ENCODE measurements around the gene LACTB.

Gene LACTB

DNA sequence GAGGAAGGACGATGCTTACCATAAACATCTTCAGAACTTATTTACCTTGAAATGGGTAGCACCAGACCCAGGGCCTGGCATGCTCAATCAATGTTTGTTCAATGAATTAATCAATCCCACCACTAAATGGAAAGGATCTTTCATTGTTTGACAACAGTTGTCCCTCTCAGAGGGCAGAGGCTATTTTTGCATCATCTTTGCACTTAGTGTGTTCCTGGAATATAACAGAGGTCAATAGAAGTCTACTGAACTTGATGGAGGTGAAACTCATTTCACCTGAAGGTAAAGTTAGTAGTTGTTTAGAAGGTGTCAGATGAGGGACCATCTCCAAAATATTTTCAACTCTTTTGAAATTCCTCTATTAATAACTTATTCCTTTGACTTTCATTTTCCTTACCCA lies 36.9 kb upstream of the LACTB start:
- TF ChIP-seq CTCF (IDR thresholded peaks at IDR 0.05; ENCODE audit: poor library complexity, severe bottlenecking), result no peak

GRCh38 chr15:63085289-63085688 lies 36.4 kb upstream of the LACTB start:
- no peaks in the 10 kb centered on the region for H3K36me3 ChIP-seq (ENCODE audit: low read depth)
- no peak for TF ChIP-seq CTCF (IDR thresholded peaks at IDR 0.05; ENCODE audit: poor library complexity, severe bottlenecking)
- no peaks in the 10 kb centered on the region for H3K9me3 ChIP-seq (ENCODE audit: severe bottlenecking)
- H3K27ac ChIP-seq (ENCODE audit: poor library complexity, severe bottlenecking), result no peak overlapping the region
- no peak for DNase-seq (ENCODE audit: low spot score)
- H3K4me3 ChIP-seq (ENCODE audit: severe bottlenecking), result no peak overlapping the region
- no peak for ATAC-seq (ENCODE audit: low read depth)
- H3K27me3 ChIP-seq (ENCODE audit: insufficient read depth, poor library complexity, severe bottlenecking), result no peaks in the 10 kb centered on the region
- peaks cover 6% of the 10 kb centered on the region for H3K4me1 ChIP-seq (ENCODE audit: insufficient read depth, poor library complexity, severe bottlenecking)

More for the DNA sequence above, 36.9 kb upstream of the LACTB start:
- no peak for ATAC-seq (ENCODE audit: low read depth)
- Histone ChIP-seq H3K4me3 (ENCODE audit: severe bottlenecking) (no peak overlapping the region), H3K9me3 (ENCODE audit: severe bottlenecking) (no peaks in the 10 kb centered on the region), H3K27me3 (ENCODE audit: insufficient read depth, poor library complexity, severe bottlenecking) (no peaks in the 10 kb centered on the region), H3K36me3 (ENCODE audit: low read depth) (no peaks in the 10 kb centered on the region), H3K27ac (ENCODE audit: poor library complexity, severe bottlenecking) (no peak overlapping the region), H3K4me1 (ENCODE audit: insufficient read depth, poor library complexity, severe bottlenecking) (peaks cover 6% of the 10 kb centered on the region)
- DNase-seq (ENCODE audit: low spot score), result no peak

DNA sequence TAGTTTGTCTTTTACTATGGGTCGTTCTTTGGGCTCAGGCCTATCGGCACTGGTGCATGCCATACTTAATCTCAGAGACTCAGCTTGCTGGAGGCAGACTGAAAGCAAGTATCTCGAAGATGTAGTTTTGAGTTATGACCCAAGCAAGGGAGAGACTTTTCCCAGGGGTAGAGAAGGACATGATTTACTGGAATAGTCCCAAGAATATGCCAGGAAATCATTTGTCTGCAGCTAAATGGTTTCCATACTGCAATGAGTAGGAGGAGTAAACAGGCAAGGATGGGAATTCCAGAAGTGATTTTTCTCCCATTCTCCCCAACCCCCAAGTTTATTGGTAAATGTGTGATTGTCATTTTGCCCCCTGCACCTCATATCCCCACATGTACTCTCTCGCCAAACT lies 35.4 kb upstream of the LACTB start:
- H3K4me3 ChIP-seq (ENCODE audit: severe bottlenecking), result no peak overlapping the region
- DNase-seq (ENCODE audit: low spot score) (no peak), ATAC-seq (ENCODE audit: low read depth) (no peak)
- H3K27ac ChIP-seq (ENCODE audit: poor library complexity, severe bottlenecking), result no peak overlapping the region
- no peak for TF ChIP-seq CTCF (IDR thresholded peaks at IDR 0.05; ENCODE audit: poor library complexity, severe bottlenecking)
- no peaks in the 10 kb centered on the region for H3K27me3 ChIP-seq (ENCODE audit: insufficient read depth, poor library complexity, severe bottlenecking)
- H3K4me1 ChIP-seq (ENCODE audit: insufficient read depth, poor library complexity, severe bottlenecking), result peaks cover 6% of the 10 kb centered on the region
- H3K36me3 ChIP-seq (ENCODE audit: low read depth), result no peaks in the 10 kb centered on the region
- H3K9me3 ChIP-seq (ENCODE audit: severe bottlenecking), result no peaks in the 10 kb centered on the region

- no peak for ATAC-seq (ENCODE audit: low read depth)
- H3K4me3 ChIP-seq (ENCODE audit: severe bottlenecking), result no peak overlapping the region
- no peak for DNase-seq (ENCODE audit: low spot score)
Measured at GRCh38 chr15:63086947-63087346, 34.7 kb upstream of the LACTB start.

More at GRCh38 chr15:63086947-63087346, 34.7 kb upstream of the LACTB start:
- TF ChIP-seq CTCF (IDR thresholded peaks at IDR 0.05; ENCODE audit: poor library complexity, severe bottlenecking), result no peak
- no peaks in the 10 kb centered on the region for H3K27me3 ChIP-seq (ENCODE audit: insufficient read depth, poor library complexity, severe bottlenecking)
- H3K9me3 ChIP-seq (ENCODE audit: severe bottlenecking), result no peaks in the 10 kb centered on the region
- H3K4me1 ChIP-seq (ENCODE audit: insufficient read depth, poor library complexity, severe bottlenecking), result peaks cover 6% of the 10 kb centered on the region
- H3K36me3 ChIP-seq (ENCODE audit: low read depth), result no peaks in the 10 kb centered on the region
- H3K27ac ChIP-seq (ENCODE audit: poor library complexity, severe bottlenecking), result no peak overlapping the region
